GM13977 (cell line): ENCODE data around the gene IFTAP.
"Not testable (repeated sequence)": the region's sequence is repeated elsewhere in the genome, so short reads cannot be mapped to it uniquely, and the experiment has no call there.

ENCODE experiments used
- DNase-seq: peaks from one replicate; pipeline ENCODE4 v3.0.0; 2012; ENCODE audit warnings: low spot score
- in situ Hi-C: fragments of 300-500 bp; cut with MboI; formaldehyde crosslinking; loops from one replicate; pipeline ENCODE4 v1.12.0; 2022; ENCODE audit warnings: low sequenced_read_pairs, low pct_unique_long_range_greater_than_20kb, mixed read lengths, inconsistent platforms; ENCODE audit not compliant: unreplicated experiment
- TF ChIP-seq, protein P1 (sequence below): IDR thresholded peaks from 2 replicates; pipeline ENCODE4 v1.5.1; 2012; ENCODE audit warnings: mild to moderate bottlenecking, control low read depth; ENCODE audit not compliant: insufficient read depth; ENCODE audit errors: extremely low read depth, missing control alignments

IFTAP gene, protein sequence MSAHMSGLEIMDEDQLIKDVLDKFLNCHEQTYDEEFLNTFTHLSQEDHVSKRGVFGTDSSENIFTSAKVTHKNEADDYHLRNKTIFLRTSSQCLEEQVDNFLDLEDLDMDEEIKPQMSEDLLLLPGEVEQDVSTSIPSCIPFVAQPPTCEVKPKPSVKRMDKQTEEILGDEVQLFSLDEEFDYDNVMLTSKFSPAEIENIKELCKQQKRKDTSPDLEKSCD

DNA sequence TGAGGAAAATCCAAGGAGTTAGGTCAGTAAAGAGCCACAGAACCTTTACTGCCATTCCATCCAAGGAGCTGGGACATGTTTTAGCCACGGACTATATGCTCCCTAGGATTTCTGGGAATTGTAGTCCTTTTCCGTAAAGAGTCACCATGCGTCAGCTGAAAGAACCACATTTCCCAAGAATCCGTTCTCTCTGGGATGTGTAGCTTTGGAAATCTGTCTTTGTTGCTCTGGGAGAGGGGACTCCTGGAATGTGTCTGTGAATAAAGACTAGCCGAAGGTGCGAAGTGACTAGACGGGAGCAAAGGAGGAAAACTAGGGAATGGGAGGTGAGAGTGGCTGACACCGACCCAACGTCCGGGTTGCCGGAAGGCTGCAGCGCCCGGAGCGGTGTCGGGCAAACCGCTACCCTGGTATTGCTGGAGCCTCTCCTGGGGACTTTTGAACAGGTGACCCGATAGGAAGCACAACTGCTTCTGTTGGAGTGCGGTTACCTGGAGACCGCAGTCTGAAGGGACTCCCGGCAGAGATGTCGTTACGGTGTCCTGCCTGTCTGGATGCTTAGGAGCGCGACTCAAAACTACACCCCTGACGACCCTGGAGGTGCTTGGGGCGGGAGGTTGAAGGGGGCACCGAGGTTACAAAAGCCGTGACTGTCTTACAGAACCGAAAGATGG, at the start of gene IFTAP:
Gene IFTAP, plus strand, starts transcription at position 187 of the 674 bp plus-strand sequence. CDS start 15,602 bp downstream, outside the sequence.
- TF ChIP-seq, protein P1, sequence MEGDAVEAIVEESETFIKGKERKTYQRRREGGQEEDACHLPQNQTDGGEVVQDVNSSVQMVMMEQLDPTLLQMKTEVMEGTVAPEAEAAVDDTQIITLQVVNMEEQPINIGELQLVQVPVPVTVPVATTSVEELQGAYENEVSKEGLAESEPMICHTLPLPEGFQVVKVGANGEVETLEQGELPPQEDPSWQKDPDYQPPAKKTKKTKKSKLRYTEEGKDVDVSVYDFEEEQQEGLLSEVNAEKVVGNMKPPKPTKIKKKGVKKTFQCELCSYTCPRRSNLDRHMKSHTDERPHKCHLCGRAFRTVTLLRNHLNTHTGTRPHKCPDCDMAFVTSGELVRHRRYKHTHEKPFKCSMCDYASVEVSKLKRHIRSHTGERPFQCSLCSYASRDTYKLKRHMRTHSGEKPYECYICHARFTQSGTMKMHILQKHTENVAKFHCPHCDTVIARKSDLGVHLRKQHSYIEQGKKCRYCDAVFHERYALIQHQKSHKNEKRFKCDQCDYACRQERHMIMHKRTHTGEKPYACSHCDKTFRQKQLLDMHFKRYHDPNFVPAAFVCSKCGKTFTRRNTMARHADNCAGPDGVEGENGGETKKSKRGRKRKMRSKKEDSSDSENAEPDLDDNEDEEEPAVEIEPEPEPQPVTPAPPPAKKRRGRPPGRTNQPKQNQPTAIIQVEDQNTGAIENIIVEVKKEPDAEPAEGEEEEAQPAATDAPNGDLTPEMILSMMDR, result no peak
- in situ Hi-C loops, result no loop called here
- peak; percentile 48 for DNase-seq

DNA sequence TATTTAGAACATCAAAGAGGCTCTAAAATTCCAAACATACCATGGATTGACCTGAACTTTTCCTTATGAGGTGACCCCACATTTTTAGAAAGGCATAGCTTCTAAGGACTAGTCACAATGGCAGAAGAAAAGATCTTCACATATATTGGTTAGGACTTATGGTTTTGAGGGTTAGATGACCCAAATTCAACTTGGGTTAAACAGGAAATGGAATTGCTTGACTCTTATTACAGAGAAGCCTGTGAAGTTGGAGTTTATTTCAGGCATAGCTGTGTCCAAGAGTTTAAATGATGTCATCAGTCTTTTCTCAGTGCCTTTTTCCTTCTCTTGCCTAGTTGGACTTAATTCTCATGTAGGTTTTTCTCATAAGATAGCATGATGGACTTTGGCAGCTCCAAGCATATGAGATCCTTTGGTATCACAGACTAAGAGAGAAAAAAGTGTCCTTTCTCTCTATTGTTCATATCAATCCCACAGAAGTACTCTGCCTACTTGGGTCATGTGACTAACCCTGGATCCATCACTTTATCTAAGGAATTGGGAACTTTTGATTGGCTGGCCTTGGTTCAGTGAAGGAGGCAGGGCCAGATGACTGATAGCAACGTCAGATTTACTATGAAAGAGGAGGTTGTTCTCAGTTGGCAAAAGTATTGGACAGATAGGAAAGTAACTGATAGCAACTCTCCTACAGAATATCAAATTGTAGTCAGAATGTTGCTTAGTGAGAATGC, 43.8 kb upstream of the IFTAP start:
- in situ Hi-C loops, result no loop called here
- TF ChIP-seq, protein P1, result no peak
- no peak for DNase-seq

DNA sequence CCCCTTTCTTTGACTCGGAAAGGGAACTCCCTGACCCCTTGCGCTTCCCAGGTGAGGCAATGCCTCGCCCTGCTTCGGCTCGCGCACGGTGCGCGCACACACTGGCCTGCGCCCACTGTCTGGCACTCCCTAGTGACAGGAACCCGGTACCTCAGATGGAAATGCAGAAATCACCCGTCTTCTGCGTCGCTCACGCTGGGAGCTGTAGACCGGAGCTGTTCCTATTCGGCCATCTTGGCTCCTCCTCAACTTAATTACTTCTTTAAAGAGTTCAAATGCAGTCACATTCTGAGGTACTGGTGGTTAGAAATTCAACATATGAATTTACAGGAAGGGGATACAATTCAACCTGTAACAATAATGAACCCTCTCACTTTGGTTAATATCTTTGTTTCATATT, 36.9 kb upstream of the IFTAP start:
- in situ Hi-C loops, DNase-seq: not testable (repeated sequence)

DNA sequence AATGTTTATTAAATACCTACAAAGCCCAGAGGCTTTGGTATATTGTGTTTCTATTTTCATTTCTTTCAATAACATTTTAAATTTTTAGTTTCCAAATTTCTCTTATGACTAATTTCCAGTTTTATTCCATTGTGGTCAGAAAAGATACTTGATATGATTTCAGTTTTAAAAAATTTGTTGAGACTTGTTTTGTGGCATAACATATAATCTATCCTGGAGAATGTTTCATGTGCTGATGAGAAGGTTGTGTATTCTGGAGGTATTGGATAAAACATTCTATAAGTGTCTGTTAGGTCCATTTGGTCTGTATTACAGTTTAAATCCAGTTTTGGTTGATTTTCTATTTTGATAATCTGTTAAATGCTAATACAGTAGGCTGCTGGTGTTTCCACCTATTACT, 36.3 kb upstream of the IFTAP start:
- in situ Hi-C loops, result no loop called here
- no peak for DNase-seq
- TF ChIP-seq, protein P1, result no peak

DNA sequence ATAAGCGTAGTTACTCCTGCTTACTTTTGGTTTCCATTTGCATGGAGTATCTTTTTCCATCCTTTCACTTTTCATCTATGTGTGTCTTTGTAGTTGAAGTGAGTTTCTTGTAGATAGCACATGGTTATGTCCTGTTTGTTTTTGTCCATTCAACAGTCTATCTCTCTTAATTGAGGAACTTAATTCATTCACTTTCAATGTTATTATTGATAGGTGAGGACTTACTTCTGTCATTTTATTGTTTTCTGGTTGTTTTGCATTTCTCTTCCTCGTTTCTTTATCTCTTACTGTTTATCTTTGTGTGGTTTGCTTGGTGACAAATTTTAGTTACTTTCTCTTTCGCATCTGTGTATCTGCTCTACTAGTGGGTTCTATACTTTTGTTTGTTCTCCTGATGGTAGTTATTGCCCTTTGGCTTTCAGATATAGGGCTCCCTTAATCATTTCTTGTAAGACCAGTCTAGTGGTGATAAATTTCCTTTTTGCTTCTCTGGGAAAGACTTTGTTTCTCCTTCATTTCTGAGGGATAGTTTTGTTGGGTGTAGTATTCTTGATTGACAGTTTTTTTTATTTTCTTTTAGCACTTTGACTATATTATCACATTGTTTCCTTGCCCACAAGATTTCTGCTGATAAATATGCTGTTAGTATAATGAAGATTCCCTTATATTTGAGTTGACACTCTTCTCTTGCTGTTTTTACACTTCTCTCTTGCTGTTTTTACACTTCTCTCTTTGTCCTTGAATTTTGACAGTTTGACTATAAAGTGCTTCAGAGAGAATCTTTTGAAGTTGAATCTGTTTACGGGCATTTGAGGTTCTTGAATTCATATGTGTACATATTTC, 35.5 kb upstream of the IFTAP start:
- DNase-seq, result peak; percentile 45
- in situ Hi-C loops, result no loop called here
- TF ChIP-seq, protein P1, result no peak

DNA sequence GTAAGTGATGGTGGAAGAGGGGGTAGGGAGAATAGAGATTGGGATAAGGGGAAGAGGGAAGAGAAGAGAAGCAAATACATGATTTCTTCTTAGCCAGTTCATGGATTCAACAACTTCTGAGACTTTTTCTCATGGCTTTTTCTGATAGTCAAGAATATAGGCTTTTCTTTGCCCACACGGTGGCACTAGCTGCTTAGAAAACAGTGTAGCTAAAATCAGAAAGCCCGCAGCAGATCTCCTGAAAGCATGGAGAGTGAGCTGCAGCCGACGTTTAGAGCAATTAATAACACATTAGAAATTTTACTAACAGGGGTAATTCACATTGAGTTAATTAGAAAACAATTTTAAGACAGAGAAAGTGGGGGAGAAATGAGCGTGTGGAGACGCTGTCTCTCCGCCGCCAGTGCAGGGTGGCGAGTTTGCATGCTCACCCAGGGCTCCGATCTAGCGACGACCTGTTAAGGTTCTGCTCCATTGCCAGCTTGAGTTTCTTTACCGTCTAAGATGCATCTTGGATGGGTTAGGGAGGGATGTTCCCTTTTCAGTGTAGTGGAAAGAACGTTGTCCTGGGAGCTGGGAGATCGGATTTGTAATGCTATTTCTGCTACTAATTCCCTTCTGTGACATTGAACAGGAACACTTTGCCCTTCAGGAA, 29.8 kb upstream of the IFTAP start:
- TF ChIP-seq, protein P1, result peak; percentile 56
- in situ Hi-C loops, result loop anchor here (10.0 kb wide), 1 partner anchor 180 kb away; no protein-coding TSS in a partner anchor
- DNase-seq, result peak; percentile 60
